GM12891 (cell line): ENCODE results near the gene MAPRE2.

ENCODE experiments used
- DNase-seq: peaks from one replicate; pipeline ENCODE4 v3.0.0; 2011; ENCODE audit warnings: low spot score; ENCODE audit not compliant: insufficient read length
- FAIRE-seq: peaks from 2 replicates; lab custom pipeline; 2011; peaks lifted over from hg19 to GRCh38; lab: Jason Lieb, UNC
- PAX5 ChIP-seq: IDR thresholded peaks from 2 replicates; pipeline ENCODE4 v1.6.1; 2011; ENCODE audit warnings: low read length, moderate library complexity, mild to moderate bottlenecking; ENCODE audit not compliant: insufficient read depth, severe bottlenecking
- POLR2A ChIP-seq: IDR thresholded peaks from 2 replicates; pipeline ENCODE4 v1.6.1; 2011; ENCODE audit warnings: low read depth, low read length, control low read depth
- POLR2AphosphoS5 ChIP-seq: IDR thresholded peaks from 2 replicates; pipeline ENCODE4 v1.6.1; 2011; ENCODE audit warnings: low read depth, low read length, control low read depth
- POU2F2 ChIP-seq: IDR thresholded peaks from 2 replicates; pipeline ENCODE4 v1.6.1; 2011; ENCODE audit warnings: low read depth, mild to moderate bottlenecking, control low read depth, low read length, moderate library complexity
- SPI1 ChIP-seq: IDR thresholded peaks from 2 replicates; pipeline ENCODE4 v1.6.1; 2011; ENCODE audit warnings: low read depth, low read length, control low read depth
- TAF1 ChIP-seq: IDR thresholded peaks from 2 replicates; pipeline ENCODE4 v1.6.1; 2011; ENCODE audit warnings: low read depth, low read length, control low read depth

The MAPRE2 gene

DNA sequence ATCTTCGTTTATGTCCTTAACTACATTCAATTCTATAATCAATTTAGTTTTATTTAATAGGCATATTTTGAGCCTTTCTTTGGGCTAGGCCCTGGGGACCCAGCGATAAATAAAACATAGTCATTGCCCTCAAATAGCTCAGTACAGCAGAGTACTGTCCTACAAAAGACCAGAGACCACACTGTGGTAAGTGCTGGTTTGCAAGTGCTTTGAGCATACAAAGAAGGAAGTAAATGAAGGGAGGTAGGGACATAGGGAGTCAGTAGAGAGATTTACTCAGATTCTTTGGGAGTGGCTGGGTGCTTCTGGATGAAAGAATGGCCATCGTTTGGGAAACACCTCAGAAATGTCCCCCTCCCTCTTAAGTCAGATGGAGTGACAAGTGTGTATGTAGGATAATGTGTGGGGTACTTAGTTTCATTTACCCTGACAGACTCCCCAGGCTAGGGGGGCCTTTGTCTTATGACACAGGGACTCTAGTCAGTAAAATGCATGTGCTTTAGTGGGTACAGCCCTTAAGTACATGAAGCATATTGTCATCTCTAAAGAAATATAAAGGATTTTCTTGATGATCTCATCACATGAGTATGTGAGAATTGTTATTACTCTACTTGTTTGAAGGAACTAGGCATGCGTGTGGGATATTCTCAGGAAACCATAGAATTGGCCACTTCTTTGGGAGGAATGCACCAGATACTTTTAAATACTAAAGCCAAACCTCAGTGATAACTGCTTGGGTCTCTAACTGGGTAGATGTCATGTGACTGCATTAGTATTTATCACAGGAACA is 35.1 kb downstream of the MAPRE2 start:
- DNase-seq (no peak), FAIRE-seq (no peak)
- no peak for TF ChIP-seq POLR2AphosphoS5
- no peak for TF ChIP-seq POLR2A
- TF ChIP-seq SPI1 = no peak
- no peak for TF ChIP-seq PAX5
- TF ChIP-seq TAF1 = no peak
- TF ChIP-seq POU2F2 = no peak

- no peak for TF ChIP-seq TAF1
- TF ChIP-seq PAX5 = no peak
- TF ChIP-seq POLR2A = no peak
- TF ChIP-seq SPI1 = no peak
- TF ChIP-seq POU2F2 = no peak
- TF ChIP-seq POLR2AphosphoS5 = no peak
Observed at GRCh38 chr18:35077937-35078336, 36.7 kb downstream of the MAPRE2 start.

GRCh38 chr18:35080058-35080457 is 38.8 kb downstream of the MAPRE2 start:
- FAIRE-seq (no peak), DNase-seq (no peak)
- TF ChIP-seq SPI1 (no peak), PAX5 (no peak), TAF1 (no peak), POU2F2 (no peak), POLR2AphosphoS5 (no peak), POLR2A (no peak)

More at GRCh38 chr18:35077937-35078336, 36.7 kb downstream of the MAPRE2 start:
- FAIRE-seq = no peak
- DNase-seq = no peak

GRCh38 chr18:35083174-35083712 is 42.0 kb downstream of the MAPRE2 start:
- no peak for FAIRE-seq
- no peak for TF ChIP-seq SPI1
- no peak for TF ChIP-seq PAX5
- TF ChIP-seq POU2F2 = no peak
- no peak for TF ChIP-seq POLR2AphosphoS5
- TF ChIP-seq TAF1 = no peak
- TF ChIP-seq POLR2A = no peak

GRCh38 chr18:35084494-35085449 is 43.6 kb downstream of the MAPRE2 start:
- no peak for DNase-seq
- no peak for FAIRE-seq
- TF ChIP-seq POU2F2 (no peak), TAF1 (no peak), SPI1 (no peak), POLR2A (no peak), POLR2AphosphoS5 (no peak), PAX5 (no peak)

More at GRCh38 chr18:35083174-35083712, 42.0 kb downstream of the MAPRE2 start:
- no peak for DNase-seq

- TF ChIP-seq PAX5 = no peak
- no peak for TF ChIP-seq POLR2AphosphoS5
- TF ChIP-seq SPI1 = no peak
- no peak for TF ChIP-seq POU2F2
- no peak for TF ChIP-seq POLR2A
- no peak for TF ChIP-seq TAF1
- no peak for FAIRE-seq
- no peak for DNase-seq
Observed at GRCh38 chr18:35085450-35086380, 44.5 kb downstream of the MAPRE2 start.

- FAIRE-seq = no peak
- DNase-seq = no peak
- TF ChIP-seq TAF1 (no peak), SPI1 (no peak), POU2F2 (no peak), PAX5 (no peak), POLR2A (no peak), POLR2AphosphoS5 (no peak)
Observed at GRCh38 chr18:35086704-35087103, 45.5 kb downstream of the MAPRE2 start.

DNA sequence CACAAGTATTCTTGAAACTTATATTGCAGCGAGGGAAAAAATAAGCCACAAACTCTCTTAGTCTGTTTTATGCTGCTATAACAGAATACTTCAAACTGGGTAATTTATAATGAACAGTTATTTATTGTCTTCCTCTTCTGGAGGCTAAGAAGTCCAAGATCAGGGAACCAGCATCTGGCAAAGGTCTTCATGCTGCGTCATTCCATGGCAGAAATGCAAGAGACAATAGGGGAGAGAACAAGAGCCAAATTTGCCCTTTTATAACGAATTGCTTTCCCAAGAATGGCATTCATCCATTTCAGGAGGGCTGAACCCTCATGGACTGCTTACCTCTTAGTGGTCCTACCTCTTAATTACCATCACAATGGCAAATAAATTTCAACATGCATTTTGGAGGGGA is 46.5 kb downstream of the MAPRE2 start:
- DNase-seq (no peak), FAIRE-seq (no peak)
- TF ChIP-seq POU2F2 (no peak), PAX5 (no peak), POLR2A (no peak), TAF1 (no peak), SPI1 (no peak), POLR2AphosphoS5 (no peak)

DNA sequence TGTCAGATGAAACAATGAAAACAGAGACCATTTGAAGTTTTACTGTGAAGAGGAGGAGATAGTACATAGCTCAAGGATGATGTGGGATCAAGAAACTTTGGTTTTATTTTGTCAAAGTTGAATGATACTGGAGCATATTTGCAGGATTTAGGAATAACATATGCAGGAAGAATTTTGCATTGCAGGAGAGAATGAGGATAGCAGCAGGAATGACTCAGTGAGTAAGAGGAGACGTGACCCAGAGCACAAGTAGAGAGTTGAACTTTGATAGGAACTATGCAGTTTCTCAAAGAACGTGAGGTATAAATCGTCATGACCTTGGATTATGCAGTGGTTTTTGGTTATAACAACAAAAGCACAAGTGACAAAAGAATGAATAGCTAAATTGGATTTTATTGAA is 47.7 kb downstream of the MAPRE2 start:
- FAIRE-seq (no peak), DNase-seq (no peak)
- TF ChIP-seq TAF1 = no peak
- TF ChIP-seq POU2F2 = no peak
- no peak for TF ChIP-seq PAX5
- no peak for TF ChIP-seq POLR2A
- no peak for TF ChIP-seq SPI1
- no peak for TF ChIP-seq POLR2AphosphoS5
